GM12801 (cell line): ENCODE data around the gene PLEKHA7.

Experiments
- TF ChIP-seq, protein P1 (sequence below): IDR thresholded peaks from one replicate; pipeline ENCODE4 v1.5.1; 2011; ENCODE audit warnings: control low read depth; ENCODE audit not compliant: insufficient read length; ENCODE audit errors: extremely low read depth

PLEKHA7 gene

DNA sequence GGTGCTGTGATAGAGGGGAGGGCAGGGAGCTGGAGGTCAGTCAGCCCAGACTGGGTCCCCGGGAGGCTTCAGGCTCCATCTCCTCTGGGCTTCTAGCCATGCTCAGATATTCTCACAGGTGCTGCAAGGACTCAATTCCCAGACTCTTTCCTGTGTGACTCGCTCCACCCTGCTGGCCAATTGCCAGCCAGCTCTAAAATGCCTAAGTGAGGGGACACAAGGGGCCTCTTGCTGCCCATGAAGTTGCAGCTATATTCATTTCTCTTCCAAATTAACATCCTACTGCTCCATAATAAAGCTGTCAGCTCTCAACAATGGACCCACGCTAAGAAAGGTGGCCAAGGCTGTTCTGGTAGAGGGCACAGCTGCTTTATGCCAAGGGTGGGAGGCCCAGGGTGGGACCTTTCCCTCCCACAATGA lies 101.5 kb downstream of the PLEKHA7 start:
- TF ChIP-seq, protein P1, sequence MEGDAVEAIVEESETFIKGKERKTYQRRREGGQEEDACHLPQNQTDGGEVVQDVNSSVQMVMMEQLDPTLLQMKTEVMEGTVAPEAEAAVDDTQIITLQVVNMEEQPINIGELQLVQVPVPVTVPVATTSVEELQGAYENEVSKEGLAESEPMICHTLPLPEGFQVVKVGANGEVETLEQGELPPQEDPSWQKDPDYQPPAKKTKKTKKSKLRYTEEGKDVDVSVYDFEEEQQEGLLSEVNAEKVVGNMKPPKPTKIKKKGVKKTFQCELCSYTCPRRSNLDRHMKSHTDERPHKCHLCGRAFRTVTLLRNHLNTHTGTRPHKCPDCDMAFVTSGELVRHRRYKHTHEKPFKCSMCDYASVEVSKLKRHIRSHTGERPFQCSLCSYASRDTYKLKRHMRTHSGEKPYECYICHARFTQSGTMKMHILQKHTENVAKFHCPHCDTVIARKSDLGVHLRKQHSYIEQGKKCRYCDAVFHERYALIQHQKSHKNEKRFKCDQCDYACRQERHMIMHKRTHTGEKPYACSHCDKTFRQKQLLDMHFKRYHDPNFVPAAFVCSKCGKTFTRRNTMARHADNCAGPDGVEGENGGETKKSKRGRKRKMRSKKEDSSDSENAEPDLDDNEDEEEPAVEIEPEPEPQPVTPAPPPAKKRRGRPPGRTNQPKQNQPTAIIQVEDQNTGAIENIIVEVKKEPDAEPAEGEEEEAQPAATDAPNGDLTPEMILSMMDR = no peak

DNA sequence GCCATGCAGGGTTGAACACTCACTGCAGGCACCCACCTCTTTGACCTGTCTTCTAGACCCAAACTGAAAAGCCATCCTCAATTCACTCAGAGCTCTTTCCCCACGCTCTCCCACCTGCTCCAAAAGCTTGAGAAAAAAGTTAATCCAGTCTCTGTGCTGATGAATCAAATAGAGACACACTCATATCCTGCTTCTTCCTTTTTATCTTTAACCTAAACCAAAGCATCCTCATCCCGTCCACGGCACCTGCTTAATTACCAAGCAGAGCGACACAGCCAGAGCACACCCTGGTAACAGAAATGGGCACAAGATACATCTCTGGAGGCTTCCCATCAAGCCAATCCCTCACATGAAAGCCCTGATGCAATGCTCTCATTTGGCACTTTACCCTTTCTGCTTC lies 102.6 kb downstream of the PLEKHA7 start:
- TF ChIP-seq, protein P1 = no peak

DNA sequence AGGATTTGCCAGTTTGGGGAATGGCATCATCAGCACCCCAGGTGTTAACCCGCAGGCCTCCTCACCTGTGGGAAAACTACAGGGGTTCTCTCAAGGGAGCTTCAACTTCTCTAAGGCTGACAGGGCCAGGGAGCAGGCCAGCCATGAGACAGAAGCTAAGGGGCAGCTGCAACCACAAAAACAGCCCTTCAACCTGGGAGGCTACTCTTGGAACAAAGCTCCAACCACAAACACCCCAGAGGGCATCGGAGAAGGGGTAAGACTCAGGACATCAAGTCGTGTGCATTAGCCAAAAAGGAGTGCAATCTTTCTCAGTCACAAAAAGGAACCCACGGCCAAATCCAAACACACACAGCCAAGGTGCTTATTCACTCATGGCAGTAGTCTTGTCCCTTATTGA lies 103.0 kb downstream of the PLEKHA7 start:
- TF ChIP-seq, protein P1 = no peak

DNA sequence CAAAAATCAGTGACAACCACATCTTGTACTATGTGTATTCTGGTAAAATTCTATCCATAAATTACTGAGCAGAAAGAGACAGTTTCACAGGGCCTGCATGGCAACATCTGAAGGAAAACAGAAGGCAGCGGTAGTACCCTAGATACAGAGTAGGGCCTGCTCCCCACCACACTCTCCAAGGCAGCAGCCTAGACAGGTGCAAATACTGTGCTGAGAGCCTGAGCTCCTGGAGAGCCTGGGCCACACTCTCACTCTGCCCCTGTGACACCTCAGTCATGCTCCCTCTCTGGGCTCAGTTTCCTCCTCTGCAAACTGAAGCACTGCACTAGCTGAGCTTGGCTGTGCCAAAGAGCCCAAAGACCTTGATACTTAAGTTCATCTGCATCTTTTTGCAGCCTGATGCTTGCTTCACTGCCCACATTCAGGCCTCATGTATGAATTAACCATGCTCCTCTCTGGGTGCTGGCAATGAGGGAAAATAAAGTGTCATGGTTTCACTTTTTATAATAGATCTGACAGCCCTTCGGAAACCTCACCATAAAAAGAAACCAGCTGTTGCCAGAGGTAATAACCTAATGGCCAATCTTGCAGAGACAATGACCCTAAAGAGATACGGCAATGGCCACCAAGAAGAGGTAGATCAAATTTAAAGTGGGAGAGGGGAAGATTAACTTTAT lies 104.7 kb downstream of the PLEKHA7 start:
- TF ChIP-seq, protein P1 = no peak

DNA sequence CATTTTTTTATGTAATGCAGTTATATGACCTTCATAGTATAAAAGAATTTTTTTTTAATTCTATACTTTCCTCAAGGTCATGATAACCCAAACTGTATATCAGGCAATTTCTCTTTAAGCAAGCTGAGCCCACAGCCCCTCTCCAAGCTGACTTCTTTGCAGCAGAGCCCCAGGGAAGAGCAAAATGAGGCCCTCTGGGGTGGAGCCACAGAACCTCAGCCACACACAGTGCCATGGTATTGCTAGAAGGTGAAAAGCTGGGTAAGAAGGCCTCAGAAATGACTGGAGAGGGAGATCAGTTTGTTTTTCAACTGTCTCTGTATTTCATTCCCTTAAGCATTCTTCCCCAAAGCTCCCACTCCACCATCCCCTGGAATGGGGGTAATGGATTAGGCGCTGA lies 108.8 kb downstream of the PLEKHA7 start:
- TF ChIP-seq, protein P1 = no peak

DNA sequence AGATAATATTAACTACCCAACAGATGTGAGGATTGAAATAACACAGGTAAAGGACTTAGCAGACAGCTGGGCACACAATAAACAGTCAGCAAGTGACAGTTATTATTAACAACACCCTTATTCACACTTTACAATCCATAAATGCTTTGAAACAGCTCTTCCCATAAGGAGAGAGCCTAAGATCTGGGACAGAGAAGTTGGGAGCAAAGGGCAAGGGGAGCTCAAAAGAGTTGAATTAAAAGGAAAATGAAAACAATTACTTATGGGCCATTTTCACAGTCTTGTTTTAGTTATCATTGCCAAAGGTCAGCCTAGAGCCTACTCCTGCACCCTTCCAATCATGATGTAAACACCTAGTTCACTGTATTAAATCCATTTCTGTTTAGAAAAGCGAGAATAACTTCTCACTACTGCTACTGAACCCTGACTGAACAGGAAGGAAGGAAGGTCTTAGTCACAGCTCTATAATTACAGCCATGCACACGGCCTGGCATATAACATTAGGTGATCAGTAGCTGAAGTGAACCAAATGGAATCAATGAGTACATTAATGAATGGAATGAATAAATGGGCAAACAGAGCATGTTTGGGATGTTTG lies 111.3 kb downstream of the PLEKHA7 start:
- TF ChIP-seq, protein P1 = no peak

DNA sequence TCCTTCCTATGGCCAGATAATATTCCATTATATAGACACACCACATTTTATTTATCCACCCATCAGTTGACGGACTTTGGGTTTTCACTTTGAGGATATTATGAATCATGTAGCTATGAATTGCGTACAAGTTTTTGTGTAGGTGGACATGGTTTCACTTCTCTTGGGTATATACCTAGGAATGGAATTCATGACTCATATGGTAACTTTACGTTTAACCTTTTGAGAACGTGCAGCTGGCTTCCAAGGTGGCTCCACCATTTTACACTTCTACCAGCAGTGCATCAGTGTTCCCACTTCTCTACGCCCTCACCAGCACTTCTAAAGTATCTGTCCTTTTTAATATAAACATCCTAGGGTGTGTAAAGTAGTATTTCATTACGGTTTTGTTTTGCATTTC lies 112.0 kb downstream of the PLEKHA7 start:
- TF ChIP-seq, protein P1 = no peak

DNA sequence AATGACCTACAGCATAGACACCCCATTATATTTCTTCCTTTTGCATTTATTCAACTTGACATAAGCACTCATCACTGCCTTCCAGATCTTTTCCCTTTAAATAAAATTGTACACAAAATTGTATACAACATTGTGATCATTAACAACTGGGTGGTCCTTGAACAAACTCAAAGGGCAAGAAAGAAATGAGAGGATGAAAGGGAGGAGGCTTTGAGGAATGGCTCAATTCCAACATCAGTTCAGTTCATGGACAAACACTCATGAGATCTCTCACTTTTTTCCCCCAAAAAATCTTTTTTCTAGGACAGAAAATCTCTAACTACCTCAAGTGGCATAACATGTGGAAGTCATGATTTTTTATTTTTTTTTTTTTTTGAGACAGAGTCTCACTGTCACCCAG lies 113.7 kb downstream of the PLEKHA7 start:
- TF ChIP-seq, protein P1 = no peak
